HG02938 (cell line): ENCODE data around the gene ZNF789.
"Not testable (repeated sequence)": the region's sequence is repeated elsewhere in the genome, so short reads cannot be mapped to it uniquely, and the experiment has no call there.

Experiments
- ATAC-seq: cut with Tn5 transposase; IDR thresholded peaks from one replicate; pipeline ENCODE4 v1.9.1; 2021; ENCODE audit warnings: mild to moderate bottlenecking, moderate library complexity; ENCODE audit not compliant: unreplicated experiment

ZNF789 gene

GRCh38 chr7:99472561-99473314 lies at the start of gene ZNF789:
ZNF789 (plus strand) TSS chr7:99472890; CDS start chr7:99476457, 3,567 bp downstream.
- peak; percentile 89 for ATAC-seq

DNA sequence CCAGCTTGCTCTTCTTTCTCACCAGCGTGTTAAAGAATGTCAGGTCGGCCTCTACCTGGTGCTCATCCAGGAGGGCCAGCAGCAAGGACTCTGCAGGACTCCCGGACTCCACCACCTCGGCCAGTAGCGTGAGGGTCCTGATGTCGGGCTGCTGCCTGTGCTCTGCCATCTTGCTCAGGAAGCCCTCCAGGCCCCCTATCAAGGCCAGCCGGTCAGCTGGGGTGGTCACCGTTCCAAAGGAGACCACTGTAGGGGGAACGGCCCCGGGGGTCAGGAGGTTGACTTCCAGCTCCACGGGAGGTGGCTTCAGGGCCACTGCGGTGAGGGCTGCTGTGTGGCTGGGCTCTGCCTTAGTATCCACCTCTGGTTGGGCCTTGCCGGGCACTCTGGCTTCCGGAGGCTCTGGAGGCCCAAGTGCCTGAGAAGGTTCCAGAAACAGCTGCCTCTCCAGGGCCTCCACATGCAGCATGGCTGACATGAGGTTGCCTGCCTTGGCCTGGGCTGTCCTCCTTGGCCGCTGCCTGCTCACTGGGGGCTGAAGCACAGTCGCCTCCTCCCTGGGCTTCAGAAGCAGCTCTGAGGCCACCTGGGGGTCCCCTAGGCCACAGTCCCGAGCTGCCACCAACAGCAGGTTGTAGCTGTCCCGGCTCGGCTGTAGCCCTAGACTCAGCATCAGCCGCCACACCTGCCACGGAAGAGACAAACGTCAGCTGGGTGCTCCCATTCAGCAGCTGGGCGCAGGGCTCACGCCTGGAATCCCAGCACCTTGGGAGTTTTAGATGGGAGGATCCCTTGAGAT lies 47.6 kb upstream of the ZNF789 start:
- ATAC-seq: no peak

DNA sequence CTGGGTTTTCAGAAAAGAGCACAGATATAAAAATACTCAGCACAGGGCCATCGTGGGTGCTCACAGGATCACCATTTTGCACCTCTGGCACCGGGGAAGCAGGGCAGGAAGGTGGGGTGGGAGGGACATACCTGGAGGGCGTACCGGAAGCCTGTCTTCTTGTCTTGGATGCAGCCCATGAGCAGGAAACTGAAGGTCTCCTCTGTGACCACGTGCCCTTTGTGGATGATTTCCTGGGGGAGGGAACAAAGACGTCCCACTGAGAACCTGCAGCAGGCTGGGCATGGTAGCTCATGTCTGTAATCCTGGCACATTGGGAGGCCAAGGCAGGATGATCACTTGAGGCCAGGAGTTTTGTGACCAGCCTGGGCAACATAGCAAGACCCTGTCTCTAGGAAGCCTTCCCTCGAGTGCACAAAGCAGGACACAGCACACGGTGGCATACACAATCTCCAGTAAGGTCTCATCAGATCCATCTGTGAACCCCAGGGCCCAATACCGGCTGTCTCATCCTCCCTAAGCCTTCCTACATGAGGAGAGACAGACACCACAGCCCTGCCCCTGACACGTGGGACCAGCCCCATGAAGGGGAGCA lies 43.6 kb upstream of the ZNF789 start:
- no peak for ATAC-seq

DNA sequence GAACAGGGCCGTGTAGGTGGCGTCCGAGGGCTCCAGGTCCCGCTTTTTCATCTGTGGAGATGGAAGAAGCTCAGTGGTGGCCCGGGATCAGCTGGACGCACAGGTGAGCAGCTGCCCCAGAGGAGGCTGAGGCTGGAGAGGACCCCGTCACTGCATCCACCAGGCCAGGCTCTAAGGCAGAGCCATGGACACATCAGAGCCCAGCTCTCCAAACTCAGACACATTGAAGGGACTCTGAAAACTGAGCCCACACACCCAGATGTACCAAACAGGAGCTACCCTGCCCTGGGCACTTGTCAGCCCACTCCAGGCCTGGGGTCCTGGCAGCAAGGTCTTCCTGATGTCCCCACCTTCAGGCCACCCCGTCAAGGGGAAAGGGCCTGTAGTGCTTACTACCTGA lies 42.9 kb upstream of the ZNF789 start:
- no peak for ATAC-seq

- ATAC-seq: not testable (repeated sequence)
Measured at GRCh38 chr7:99431756-99432540, 40.7 kb upstream of the ZNF789 start.

DNA sequence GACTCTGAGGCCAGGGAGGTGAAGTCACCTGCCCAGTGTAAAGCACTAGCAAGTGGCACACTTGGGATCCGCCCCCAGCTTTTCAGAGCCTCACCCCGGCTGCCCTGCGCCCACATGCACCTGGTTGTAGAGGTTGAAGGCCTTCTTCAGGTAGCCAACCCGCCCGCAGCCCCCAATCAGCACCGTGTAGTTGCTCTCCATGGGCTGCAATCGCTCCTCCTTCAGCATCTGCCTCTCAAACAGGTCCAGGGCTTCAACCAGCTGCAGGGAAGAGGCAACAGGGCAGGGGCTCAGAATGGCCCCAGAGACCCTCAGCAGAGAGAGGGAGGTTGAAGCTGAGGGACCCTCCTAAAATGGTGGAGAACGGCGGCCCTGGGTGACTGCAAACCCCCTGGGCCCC lies 39.5 kb upstream of the ZNF789 start:
- ATAC-seq: no peak

DNA sequence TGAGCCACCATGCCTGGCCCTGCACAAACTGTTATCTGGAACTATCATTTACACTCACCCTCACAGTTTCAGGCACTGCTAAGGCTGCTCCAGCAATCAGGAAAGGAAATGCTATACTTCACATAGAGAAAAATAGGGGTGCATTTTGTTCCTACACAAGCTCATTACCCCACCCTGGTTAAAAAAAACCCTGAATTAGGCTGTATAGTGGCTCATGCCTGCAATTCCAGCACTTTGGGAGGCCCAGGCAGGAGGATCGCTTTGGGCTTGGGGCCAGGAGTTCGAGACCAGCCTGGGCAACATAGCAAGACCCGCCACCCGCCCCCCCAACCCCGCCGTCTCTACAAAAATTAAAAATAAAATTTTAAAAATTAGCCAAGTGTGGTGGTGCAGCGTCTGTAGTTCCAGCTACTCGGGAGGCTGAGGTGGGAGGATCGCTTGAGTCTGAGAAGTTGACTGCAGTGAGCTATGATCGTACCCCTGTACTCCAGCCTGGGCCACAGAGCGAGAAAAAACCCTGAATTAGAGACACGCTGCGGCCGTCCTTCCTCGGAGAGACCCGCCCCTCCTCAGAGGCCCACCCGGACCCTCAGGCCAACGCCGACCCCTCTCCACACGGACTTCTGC lies 34.6 kb upstream of the ZNF789 start:
- ATAC-seq: no peak

DNA sequence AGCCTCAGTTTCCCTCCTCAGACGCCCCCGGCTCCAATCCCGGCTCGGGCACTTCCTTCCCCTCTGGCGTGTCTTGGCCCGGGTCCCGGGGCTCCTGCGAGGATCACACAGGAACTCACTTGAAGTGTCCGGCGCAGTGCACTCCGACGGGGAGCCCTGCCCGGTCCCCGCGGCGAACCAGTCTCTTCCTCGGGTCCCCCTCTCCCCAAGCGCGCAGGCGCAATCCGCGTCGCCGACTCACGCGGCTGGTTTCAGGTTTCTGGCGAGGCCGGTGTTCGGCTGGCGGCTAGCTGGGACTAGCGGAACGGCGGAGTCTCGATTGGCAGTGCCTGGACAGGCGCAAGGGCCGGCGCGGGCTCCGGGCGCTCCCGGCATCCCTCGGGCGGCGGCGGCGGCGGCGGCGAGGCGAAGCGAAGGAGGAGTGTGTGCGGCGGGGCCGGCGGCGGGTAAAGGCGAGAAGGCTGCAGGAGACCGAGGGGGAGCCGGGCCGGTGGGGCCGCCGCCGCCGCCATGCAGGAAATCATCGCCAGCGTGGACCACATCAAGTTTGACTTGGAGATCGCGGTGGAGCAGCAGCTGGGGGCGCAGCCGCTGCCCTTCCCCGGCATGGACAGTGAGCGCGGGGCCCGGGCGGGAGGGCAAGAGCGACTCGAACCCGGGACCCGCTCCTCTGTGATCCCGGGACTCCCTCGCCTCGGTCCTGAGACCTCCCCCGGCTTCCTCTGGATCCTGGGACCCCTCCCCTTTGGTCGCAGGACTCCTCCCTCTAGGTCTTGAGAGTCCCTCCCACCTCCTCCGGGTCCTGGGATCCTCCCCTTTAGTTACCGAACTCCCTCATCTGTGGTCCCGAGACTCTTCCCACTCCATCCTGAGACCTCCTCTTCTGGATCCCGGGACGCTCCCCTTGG lies 33.9 kb upstream of the ZNF789 start, which contains the start of the genes CPSF4 and PTCD1:
Gene CPSF4 (plus strand): TSS at position 371 of the 908 bp plus-strand sequence. CDS start 140 bp downstream, at position 511.
Gene PTCD1 (minus strand): TSS at position 226 of the 908 bp plus-strand sequence. CDS start 3,556 bp downstream, outside the sequence.
- ATAC-seq: peak; percentile 86

DNA sequence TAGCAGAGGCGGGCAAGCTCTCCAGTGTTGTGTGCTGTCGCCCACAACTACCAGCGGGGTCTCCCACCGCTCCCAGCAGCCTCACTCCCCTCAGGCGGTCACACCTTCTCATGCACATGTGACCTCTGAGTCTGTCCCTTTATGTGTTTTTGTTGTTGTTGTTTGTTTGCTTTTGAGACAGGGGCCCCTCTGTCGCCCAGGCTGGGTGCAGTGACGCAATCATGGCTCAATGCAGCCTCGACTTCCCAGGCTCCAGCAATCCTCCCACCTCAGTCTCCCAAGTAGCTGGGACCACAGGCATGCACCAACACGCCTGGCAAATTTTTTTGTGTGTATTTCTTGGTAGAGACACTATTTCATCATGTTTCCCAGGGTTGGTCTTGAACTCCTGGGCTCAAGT lies 32.5 kb upstream of the ZNF789 start:
- ATAC-seq: no peak

DNA sequence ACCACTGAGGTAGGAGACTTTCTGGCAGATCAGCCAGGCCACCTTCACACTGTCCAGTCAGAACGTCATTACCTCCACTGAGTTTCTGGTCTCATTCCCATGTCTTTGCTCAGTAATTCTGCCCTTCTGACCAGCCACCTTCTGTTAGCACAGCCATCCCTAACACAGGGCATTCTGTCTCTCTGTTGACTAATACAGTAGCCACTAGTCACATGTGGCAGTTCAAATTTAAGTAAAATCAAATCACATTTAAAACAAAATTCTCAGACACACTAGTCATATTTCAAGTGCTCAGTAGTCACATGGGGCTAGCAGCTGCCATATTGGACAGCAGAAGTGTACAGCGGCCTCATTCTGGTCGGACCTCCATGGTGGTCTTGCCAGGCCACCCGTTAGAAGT lies 26.6 kb upstream of the ZNF789 start:
- ATAC-seq: no peak

- no peak for ATAC-seq
Measured at GRCh38 chr7:99447943-99448342, 24.7 kb upstream of the ZNF789 start.

GRCh38 chr7:99448855-99449254 lies 23.8 kb upstream of the ZNF789 start:
- ATAC-seq: no peak

DNA sequence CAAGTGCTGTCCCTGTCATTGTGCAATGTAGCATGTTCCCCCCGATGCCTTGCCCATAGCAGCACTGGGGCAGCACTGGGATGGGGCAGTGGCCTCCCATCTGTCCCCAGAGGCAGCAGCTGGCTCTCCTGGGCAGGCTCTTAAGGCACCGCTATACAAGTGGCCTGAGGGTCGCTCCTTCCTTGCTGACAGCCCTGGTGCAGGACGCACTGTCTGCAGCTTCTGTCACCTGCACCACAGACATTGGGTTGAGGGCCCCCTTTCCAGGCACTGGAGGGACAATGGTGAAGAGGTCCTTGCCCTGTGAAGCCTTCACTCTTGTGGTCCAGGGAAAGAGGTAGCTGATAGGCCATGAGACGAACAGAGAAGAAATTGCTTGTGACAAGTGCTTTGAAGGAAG lies 23.4 kb upstream of the ZNF789 start:
- no peak for ATAC-seq

DNA sequence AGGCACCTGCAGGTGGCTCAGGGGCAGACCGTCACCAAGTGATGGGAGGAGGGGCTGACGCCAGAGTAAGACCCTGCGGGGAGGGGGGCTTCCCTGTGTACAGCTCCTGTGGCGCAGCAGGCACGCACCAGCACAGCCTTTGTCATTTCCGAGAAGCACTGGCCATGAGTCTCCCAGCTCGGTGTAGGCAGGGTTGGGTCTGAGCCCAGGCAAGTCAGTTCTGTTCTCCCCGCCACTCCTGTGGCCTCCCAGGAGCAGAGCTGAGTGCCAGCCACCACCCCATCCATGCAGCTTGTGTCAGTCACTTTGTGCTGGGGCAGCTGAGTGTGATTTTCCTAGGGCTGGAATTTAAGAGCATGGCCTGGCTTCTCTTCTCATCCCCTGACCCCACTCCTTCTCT lies 20.8 kb upstream of the ZNF789 start:
- ATAC-seq: no peak

GRCh38 chr7:99452541-99452940 lies 20.1 kb upstream of the ZNF789 start:
- no peak for ATAC-seq

GRCh38 chr7:99453105-99453504 lies 19.6 kb upstream of the ZNF789 start:
- ATAC-seq: no peak

GRCh38 chr7:99455874-99456273 lies 16.8 kb upstream of the ZNF789 start:
- ATAC-seq: no peak

DNA sequence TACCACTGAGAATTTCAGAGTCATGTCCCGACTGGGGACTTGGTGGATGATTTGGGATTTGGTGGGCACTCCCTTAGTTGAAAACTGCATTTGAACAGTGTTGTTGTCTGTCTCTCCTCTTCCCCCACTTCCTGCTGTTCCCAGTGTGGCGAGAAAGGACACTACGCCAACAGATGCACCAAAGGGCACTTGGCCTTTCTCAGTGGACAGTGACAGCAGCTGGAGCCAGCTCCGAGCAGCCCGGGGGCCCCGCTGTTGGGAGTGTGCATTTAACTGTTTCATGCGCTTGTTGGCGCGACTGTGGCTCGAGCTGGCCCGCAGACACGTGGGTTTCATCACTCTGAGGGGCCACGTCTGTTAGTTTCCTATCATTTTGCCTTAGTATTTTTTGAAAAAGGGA lies 16.4 kb upstream of the ZNF789 start:
- no peak for ATAC-seq

DNA sequence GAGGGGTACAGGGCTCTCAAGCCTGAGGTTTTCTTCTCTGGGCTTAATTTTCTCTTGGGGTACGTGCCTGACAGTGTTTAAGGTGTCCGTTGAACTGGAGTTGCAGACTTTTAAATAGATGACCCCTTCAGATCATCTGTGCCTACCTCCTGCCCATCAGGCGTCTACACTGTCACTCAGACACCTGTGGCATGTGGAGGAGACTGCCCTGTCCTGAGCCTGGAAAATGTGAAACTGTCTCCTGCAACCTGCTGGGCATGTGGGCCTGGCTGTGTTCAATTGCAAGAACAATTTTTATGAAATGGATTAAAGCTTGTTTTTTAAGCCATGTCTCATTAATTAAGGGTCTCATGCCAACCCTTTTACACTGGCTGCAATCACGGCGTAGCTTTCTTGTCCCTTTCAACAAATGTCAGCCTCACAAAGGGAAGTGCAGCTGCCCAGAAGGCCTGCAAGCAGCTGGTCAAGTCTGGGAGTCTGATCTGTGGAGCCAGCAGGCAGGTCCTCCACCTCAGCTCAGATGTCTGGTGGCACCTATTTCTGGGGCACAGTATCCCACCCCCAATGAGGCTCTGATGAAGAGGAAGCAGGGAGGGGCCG lies 15.5 kb upstream of the ZNF789 start:
- ATAC-seq: no peak
